CD4-positive, alpha-beta T cell treated with Interleukin-15 for 1 hour (primary cell): ENCODE results near the gene STXBP6.

Experiments
- DNase-seq: peaks from one replicate; pipeline ENCODE4 v3.0.0-alpha.2; 2020

The STXBP6 gene

GRCh38 chr14:25011095-25011494 is 38.9 kb downstream of the STXBP6 start:
- DNase-seq, result no peak

GRCh38 chr14:25010471-25010870 is 39.5 kb downstream of the STXBP6 start:
- no peak for DNase-seq

- DNase-seq, result no peak
Measured at GRCh38 chr14:25009891-25010290, 40.1 kb downstream of the STXBP6 start.

- no peak for DNase-seq
Measured at GRCh38 chr14:25007832-25008231, 42.1 kb downstream of the STXBP6 start.

GRCh38 chr14:25006961-25007795 is 42.8 kb downstream of the STXBP6 start:
- no peak for DNase-seq

- no peak for DNase-seq
Measured at GRCh38 chr14:25006031-25006430, 43.9 kb downstream of the STXBP6 start.

GRCh38 chr14:25004389-25004809 is 45.5 kb downstream of the STXBP6 start:
- no peak for DNase-seq

- DNase-seq, result no peak
Measured at GRCh38 chr14:25003537-25003936, 46.4 kb downstream of the STXBP6 start.

- no peak for DNase-seq
Measured at GRCh38 chr14:25001601-25002000, 48.3 kb downstream of the STXBP6 start.

- no peak for DNase-seq
Measured at GRCh38 chr14:25001156-25001555, 48.8 kb downstream of the STXBP6 start.

- DNase-seq, result no peak
Measured at GRCh38 chr14:24999157-24999556, 50.8 kb downstream of the STXBP6 start.

GRCh38 chr14:24996930-24997725 is 52.8 kb downstream of the STXBP6 start:
- DNase-seq, result no peak

GRCh38 chr14:24995016-24995415 is 54.9 kb downstream of the STXBP6 start:
- no peak for DNase-seq

- DNase-seq, result no peak
Measured at GRCh38 chr14:24993631-24994030, 56.3 kb downstream of the STXBP6 start.

- DNase-seq, result no peak
Measured at GRCh38 chr14:24992624-24993360, 57.2 kb downstream of the STXBP6 start.

GRCh38 chr14:24991821-24992220 is 58.1 kb downstream of the STXBP6 start:
- DNase-seq, result no peak

GRCh38 chr14:24991288-24991687 is 58.7 kb downstream of the STXBP6 start:
- DNase-seq, result no peak

GRCh38 chr14:24990773-24991172 is 59.2 kb downstream of the STXBP6 start:
- DNase-seq, result no peak

- no peak for DNase-seq
Measured at GRCh38 chr14:24990050-24990449, 59.9 kb downstream of the STXBP6 start.

- no peak for DNase-seq
Measured at GRCh38 chr14:24988760-24989159, 61.2 kb downstream of the STXBP6 start.

- DNase-seq, result no peak
Measured at GRCh38 chr14:24986206-24986893, 63.6 kb downstream of the STXBP6 start.

- no peak for DNase-seq
Measured at GRCh38 chr14:24984846-24985589, 64.9 kb downstream of the STXBP6 start.
